HG02759 (cell line): ENCODE measurements around the gene ESRRA.

ENCODE experiments used
- ATAC-seq: cut with Tn5 transposase; IDR thresholded peaks from one replicate; pipeline ENCODE4 v1.9.1; 2021; ENCODE audit warnings: mild to moderate bottlenecking, moderate library complexity; ENCODE audit not compliant: unreplicated experiment

Gene ESRRA

DNA sequence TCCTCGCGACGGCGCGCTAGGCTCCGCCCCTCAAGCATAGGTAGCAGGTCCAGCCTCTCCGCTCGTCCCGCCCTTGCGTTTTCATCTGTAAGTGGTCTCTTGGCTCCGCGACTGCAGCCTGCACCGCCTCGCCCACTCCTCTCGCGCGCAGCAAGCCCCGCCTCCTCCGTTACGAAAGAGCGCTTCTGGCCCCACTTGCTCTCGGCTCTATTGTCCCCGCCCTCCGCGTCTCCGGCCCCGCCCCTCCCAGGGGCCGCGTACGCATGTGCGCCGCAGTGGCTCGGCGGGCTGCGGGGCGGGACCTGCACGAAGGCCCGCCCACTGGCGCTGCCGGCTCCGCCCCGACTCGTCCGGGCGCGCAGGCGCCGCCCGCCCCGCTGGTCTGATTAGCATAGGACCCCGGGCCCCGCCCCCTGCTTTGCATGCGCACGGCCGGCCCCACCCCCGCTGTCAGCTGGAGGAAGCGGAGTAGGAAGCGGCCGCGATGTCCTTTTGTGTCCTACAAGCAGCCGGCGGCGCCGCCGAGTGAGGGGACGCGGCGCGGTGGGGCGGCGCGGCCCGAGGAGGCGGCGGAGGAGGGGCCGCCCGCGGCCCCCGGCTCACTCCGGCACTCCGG is at the start of gene ESRRA:
Gene ESRRA, plus strand, starts transcription at position 450 of the 616 bp plus-strand sequence. CDS start 1,656 bp downstream, outside the sequence.
- ATAC-seq, result peak; percentile 75

DNA sequence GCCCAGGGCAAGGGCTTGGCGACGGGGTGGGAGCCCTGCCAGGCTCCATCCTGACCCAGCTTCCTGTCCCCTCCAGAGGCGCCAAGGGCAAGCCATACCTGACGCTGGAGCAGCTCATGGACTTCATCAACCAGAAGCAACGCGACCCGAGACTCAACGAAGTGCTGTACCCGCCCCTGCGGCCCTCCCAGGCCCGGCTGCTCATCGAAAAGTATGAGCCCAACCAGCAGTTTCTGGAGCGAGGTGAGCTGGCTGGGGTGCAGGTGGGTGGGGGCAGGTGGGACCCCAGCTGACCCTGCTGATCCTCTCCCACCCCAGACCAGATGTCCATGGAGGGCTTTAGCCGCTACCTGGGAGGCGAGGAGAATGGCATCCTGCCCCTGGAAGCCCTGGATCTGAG is 49.0 kb upstream of the ESRRA start:
- no peak for ATAC-seq

DNA sequence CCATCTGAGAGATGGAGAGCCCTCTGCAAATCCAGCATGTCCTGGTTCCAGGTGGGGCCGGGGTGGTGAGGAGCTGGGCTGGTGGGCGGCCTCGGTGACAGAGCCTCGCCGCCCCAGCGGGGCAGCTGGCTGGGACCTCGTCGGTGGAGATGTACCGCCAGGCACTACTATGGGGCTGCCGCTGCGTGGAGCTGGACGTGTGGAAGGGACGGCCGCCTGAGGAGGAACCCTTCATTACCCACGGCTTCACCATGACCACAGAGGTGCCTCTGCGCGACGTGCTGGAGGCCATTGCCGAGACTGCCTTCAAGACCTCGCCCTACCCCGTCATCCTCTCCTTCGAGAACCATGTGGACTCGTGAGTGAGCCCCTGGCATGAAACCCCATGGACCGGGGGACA is 47.0 kb upstream of the ESRRA start:
- no peak for ATAC-seq

DNA sequence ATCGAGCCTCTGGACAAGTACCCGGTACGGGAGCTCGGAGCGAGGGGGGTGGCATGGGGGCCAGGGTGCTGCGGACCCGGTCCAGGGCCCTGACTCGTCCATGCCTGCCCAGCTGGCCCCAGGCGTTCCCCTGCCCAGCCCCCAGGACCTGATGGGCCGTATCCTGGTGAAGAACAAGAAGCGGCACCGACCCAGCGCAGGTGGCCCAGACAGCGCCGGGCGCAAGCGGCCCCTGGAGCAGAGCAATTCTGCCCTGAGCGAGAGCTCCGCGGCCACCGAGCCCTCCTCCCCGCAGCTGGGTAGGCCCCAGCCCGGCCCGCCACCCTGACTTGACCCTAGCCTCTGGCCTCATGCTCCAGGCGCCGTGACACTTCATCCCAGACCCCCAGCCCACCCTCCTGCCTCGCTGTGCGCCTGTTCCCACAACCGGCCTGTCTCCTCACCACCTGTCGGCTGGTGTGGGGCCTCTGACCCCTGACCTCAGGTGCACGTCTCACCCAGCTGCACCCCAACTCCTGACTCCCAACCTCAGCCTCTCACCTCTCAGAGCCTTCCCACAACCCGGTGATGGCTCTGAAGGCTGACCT is 46.3 kb upstream of the ESRRA start:
- ATAC-seq, result no peak

DNA sequence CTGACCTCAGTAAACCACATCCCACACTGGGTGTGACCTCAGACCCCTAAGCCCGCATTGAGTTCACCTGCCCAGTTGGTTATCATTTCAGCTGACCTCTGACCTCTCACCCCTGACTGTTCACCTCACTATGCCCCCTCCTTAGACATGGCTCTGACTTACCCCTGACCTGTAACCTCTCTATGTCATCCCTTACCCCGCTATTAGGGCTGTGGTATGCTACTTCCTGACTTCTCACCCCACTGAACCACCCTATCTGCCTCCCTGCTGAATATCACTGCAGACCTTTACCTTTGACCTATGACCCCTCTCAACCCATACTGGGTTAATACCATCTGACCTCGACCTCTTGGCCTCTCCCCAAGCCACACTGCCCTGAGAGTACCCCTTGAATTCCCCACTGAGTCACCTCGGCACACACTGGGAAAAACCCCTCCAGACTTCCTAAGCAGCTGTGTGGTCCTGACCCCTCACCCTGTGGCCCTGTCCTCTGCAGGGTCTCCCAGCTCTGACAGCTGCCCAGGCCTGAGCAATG is 45.7 kb upstream of the ESRRA start:
- ATAC-seq, result no peak

DNA sequence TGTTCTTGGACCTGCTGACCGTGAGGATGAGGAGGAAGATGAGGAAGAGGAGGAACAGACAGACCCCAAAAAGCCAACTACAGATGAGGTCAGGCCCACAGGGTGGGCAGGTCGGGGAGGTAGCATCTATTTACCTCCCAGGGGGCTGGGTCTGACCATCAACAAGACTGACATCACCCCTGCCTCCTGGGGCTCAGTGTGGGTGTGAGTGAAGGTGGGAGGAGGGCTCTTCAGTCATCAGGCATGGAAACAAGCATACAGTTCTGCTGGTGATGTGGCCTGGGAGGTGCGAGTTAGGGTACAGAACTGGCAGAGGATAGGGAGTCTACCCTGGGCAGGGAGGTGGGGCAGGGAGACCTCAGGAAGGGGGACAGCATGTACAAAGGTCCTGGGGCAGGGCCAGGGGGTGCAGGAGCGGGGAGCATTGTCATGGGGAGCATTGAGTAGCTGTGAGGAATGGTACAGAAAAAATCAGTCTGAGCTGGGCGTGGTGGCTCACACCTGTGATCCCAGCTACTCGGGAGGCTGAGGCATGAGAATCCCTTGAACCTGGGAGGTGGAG is 45.1 kb upstream of the ESRRA start:
- ATAC-seq, result no peak

DNA sequence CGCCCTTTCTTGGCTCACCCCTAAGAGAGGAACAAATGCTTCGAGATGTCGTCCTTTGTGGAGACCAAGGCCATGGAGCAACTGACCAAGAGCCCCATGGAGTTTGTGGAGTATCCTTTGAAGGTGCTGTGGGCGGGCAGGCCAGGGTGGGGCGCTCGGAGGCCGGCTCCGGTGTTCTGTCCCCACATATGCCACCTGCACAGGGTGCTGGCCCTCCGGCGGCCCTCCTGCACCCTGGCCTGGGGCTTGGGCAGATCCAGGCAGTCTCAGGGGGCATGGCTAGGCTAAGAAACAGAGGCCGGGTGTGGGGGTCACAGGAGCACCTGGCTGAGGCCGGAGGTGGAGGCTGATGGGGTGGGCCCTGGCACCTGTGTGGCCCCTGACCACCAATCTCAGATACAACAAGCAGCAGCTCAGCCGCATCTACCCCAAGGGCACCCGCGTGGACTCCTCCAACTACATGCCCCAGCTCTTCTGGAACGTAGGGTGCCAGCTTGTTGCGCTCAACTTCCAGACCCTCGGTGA is 43.7 kb upstream of the ESRRA start:
- no peak for ATAC-seq

DNA sequence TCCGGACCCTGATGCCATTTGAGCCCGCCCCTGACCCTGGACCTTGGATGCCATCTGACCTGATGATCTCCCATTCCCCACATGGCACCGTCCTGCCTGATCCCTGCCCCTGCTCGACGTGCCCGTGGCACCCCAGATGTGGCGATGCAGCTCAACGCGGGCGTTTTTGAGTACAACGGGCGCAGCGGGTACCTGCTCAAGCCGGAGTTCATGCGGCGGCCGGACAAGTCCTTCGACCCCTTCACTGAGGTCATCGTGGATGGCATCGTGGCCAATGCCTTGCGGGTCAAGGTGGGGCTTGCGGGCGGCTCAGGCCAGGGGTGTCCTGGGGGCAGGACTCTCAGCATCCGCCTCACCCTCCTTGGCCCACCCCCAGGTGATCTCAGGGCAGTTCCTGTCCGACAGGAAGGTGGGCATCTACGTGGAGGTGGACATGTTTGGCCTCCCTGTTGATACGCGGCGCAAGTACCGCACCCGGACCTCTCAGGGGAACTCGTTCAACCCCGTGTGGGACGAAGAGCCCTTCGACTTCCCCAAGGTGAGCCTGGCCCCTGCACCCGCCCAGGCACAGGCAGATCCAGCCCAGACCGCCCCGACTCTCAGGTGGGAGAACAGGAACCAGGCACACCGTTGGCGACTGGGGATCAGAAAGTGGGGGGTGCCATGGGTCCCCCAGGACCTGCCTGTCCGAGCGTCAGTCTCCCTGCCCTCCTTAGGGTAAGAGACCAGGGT is 42.9 kb upstream of the ESRRA start:
- no peak for ATAC-seq

DNA sequence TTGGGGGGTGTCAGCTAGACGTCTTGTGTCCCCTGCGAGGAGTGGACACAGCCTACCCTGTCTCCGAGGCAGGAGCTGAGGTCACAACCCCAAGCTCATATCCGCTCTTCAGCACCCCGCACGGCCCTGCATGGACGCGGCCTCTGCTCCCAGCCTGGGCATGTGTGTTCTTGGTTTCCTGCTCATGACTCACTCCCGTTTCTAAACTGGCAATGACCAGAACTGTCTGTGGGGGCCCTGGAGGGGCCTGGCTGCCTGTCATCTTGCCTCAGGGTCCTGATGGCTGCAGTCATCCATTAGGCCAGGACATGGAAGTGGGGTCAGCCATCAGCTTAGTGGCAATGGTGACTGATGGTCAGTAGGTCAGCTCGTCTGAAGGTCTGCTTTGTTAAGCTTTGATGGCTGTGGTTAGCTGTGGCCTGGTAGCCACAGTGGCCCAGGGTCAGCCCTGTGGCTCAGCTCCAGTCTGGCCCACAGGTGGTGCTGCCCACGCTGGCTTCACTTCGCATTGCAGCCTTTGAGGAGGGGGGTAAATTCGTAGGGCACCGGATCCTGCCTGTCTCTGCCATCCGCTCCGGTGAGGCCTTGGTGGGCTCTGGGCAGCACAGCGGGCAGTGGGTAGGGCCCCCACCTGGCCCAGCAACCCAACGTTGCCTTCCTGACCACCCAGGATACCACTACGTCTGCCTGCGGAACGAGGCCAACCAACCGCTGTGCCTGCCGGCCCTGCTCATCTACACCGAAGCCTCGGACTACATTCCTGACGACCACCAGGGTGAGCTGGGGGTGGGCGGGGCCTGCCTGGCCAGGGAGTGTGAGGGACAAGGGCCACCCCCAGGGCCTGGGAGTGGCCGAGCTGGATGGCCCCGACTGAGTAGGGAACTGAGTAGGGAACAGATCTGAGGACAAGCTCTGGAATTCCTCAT is 42.0 kb upstream of the ESRRA start:
- ATAC-seq, result no peak

DNA sequence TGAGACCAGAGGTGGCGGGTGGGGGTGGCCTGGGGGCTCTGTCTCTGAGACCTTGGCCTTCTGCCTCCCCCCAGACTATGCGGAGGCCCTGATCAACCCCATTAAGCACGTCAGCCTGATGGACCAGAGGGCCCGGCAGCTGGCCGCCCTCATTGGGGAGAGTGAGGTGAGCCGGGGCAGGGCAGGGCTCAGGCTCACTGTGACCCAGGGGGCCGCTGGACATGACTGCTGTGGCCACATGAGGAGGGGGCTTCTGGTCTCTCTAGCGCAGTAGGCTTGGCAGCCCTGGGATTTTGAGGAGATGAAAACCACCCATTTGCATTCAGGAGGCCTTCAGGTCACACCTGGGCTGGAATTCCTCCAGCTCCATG is 41.4 kb upstream of the ESRRA start:
- no peak for ATAC-seq

DNA sequence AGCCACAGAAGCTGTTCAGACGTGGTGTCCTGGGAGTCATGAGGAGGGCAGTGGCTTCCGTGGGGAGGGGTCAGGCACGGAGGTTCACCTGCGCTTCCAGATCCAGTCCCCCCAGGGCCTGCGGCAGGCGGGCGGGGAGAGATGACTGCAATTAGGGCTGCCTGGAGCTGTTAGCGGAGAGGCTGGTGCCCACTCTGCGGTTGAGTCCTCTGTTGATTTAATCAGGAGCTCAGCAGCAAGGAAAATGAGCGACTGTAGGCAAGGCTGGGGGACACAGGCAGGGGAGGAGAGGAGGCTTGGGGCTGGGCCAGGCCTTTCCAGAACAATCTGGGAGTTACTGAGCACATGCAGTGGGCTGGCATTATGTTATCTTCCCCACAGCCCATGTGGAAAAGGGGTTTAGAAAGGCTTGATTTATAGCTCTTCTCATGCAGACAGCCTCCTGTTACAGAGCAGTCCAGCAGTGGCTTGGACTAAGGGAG is 40.9 kb upstream of the ESRRA start:
- no peak for ATAC-seq

DNA sequence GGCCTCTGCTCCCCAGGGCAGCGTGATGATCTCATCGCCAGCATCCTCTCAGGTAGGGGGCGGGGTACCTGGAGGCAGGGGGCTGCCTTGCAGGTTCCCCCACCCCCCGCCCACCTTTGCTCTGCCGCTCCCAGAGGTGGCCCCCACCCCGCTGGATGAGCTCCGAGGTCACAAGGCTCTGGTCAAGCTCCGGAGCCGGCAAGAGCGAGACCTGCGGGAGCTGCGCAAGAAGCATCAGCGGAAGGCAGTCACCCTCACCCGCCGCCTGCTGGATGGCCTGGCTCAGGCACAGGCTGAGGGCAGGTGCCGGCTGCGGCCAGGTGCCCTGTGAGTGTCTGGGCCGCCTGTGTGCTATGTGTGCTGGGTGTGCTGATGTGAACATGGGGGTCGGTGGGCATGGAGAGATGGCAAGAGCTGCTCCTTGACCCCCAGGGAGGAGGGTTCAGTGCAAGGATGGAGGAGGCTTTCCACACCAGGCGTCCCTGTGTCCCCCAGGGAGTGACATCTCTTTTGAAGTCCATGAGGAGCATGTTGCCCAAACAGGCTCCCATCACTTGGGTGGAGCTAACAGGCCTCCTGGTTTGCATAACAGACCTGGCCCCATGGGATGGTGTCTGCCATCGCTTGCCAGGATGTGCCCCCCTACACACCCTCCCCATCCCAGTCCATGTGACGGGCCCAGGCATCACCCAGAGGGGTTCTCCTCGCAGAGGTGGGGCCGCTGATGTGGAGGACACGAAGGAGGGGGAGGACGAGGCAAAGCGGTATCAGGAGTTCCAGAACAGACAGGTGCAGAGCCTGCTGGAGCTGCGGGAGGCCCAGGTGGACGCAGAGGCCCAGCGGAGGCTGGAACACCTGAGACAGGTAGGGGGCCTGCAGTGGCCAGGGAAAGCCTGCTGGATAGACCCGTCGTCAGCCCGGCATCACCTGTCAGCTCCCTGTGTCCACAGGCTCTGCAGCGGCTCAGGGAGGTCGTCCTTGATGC is 39.9 kb upstream of the ESRRA start:
- no peak for ATAC-seq

DNA sequence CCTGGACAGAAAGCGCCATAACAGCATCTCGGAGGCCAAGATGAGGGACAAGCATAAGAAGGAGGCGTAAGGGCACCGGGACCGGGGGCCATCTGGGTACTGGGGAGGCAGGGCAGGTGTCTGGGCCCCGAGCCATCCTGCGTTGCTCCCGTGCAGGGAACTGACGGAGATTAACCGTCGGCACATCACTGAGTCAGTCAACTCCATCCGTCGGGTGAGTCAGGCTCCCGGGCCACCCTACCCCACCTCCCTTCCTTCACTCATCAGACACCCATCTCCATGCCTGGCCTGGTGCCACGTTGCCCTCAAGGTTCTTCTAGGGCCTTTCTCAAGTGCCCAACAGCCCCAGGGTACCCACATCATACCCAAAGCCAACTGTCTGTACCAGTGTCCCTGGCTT is 39.0 kb upstream of the ESRRA start:
- ATAC-seq, result no peak

DNA sequence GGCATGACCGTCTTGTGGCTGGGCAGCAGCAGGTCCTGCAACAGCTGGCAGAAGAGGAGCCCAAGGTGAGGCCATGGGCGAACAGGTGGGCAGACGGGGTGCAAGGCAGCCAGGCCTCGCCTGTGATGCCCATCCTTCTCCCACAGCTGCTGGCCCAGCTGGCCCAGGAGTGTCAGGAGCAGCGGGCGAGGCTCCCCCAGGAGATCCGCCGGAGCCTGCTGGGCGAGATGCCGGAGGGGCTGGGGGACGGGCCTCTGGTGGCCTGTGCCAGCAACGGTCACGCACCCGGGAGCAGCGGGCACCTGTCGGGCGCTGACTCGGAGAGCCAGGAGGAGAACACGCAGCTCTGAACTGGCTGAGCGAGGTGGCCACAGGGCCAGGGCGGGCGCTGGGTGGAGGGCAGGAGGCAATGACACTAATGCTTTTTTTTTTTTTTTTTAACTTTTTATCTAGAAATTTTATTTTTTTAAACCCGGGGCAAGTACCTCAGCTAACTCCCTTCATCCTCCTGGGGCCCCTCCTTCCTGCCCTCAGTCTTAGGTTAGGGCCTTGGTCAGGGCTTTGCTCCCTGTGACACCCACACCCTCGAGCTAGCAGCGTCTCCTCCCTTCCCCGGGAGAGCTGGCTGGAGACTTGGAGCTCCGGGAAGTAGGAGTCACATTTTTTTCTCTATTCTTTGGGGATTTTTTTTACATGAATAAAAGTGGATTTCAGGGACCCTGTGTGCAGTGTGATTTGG is 37.9 kb upstream of the ESRRA start:
- ATAC-seq, result no peak

DNA sequence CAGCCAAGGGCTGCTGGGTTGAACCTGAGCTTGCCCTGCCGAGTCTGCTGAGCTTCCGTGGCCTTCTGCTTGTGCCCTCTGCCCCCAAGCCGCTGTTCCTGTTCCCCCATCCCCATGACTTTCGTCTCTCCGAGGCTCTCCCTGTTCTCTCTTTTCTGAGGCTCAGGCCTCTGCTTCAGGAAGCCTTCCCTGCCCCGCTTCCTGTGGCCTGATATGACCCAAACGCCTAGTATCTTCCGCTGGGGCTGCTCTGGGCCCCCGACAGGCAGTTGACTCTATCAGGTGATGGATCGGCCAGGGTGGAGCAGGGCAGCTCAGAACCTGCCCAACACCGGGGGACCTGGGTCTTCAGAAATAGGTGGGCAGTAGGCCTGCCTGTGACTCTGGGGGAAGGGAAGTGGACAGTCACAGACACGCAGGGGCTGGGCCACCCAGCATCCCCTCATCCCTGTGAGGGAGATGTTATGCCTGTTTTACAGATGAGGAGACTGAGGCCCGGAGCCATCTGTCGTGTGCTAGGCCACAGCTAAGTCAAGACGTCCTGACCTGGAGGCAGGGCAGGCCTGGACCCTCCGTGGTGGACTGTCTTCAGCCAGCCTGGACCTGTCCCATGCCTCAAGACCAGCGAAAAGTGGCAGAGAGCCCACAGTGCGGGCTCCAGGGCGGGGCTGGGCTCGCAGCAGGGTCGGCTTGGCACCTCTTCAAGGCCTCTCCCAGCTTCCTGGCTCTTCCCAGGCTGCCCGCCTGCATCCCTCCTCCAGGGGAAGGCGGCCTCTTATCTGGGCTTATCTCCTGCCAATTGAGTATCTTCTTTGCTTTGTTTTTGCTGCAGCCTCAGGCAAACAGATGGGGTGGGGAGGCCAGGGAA is 37.1 kb upstream of the ESRRA start:
- ATAC-seq, result no peak

DNA sequence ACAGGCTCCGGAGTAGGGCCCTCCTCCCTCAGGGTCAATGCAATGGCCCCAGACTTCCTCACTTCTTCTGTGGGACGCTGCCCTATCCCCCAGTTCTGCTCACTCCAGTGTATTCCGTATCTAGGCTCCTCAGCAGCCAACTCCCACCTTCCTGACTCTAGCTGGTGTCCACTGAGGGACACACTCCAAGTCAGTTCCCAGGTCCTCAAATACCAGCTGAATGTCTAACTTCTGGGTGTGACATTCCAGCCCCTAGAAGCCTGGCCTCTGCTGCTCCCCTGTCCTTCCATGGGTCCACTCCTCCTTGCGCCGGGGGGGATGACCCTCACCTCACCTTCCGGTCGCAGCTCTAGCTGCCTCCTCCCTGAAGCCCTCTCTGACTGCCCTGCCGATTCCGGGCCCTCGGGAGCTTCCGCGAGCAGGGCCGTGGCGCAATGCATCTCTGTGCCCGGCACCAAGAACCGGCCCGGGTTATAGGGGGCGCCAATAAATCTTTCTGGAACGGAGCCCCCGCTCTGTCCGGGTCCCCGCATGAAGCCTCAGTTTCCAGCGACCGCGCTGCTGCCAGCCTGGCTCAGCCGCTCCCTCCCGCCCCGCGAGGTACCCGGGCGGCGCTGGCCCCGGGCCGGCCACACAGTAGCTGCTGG is 36.3 kb upstream of the ESRRA start:
- ATAC-seq, result peak; percentile 13
